Astrocyte (in vitro differentiated cells and primary cell): ENCODE data around the gene MBNL2. TPM values are rescaled to one million over a fixed set of nuclear protein-coding genes. Genes with fewer than 3 reads are reported as not detected.

ENCODE experiments used
- DNase-seq: peaks from one replicate; pipeline ENCODE4 v3.0.0-alpha.2; 2010; ENCODE audit warnings: low read depth
- FAIRE-seq: peaks from 2 replicates; lab custom pipeline; 2011; peaks lifted over from hg19 to GRCh38; lab: Jason Lieb, UNC
- H2AFZ ChIP-seq: 2 replicates; pipeline ENCODE4 v1.6.0; 2012; ENCODE audit warnings: low read depth, low read length, inconsistent platforms
- H3K27ac ChIP-seq: 2 replicates; pipeline ENCODE4 v1.5.1; 2011; ENCODE audit warnings: low read depth, low read length, inconsistent platforms
- H3K27me3 ChIP-seq: 2 replicates; pipeline ENCODE4 v1.6.0; 2011; ENCODE audit warnings: low read length, inconsistent platforms; ENCODE audit not compliant: insufficient read depth
- H3K36me3 ChIP-seq: 2 replicates; pipeline ENCODE4 v1.5.1; 2011; ENCODE audit warnings: low read length, inconsistent platforms; ENCODE audit not compliant: insufficient read depth
- H3K4me1 ChIP-seq: 2 replicates; pipeline ENCODE4 v1.5.1; 2011; ENCODE audit warnings: low read length, inconsistent platforms; ENCODE audit not compliant: insufficient read depth
- H3K4me2 ChIP-seq: 2 replicates; pipeline ENCODE4 v1.6.0; 2012; ENCODE audit warnings: low read length, inconsistent platforms
- H3K4me3 ChIP-seq: 2 replicates; pipeline ENCODE4 v1.5.1; 2011; ENCODE audit warnings: low read depth, mild to moderate bottlenecking, low read length, inconsistent platforms; ENCODE audit not compliant: insufficient read depth
- H3K79me2 ChIP-seq: 2 replicates; pipeline ENCODE4 v1.6.0; 2012; ENCODE audit warnings: mild to moderate bottlenecking, low read length, inconsistent platforms; ENCODE audit not compliant: insufficient read depth
- H3K9ac ChIP-seq: 2 replicates; pipeline ENCODE4 v1.6.0; 2012; ENCODE audit warnings: mild to moderate bottlenecking, low read length, inconsistent platforms
- H3K9me3 ChIP-seq: 2 replicates; pipeline ENCODE4 v1.5.1; 2012; ENCODE audit warnings: low read depth, mild to moderate bottlenecking, low read length, inconsistent platforms; ENCODE audit not compliant: insufficient read depth
- H4K20me1 ChIP-seq: 2 replicates; pipeline ENCODE4 v1.6.0; 2012; ENCODE audit warnings: low read length, inconsistent platforms; ENCODE audit not compliant: insufficient read depth
- H3K27ac Mint-ChIP-seq: one replicate; pipeline ENCODE4 v1.8.0; 2021; ENCODE audit warnings: mild to moderate bottlenecking, mixed read lengths; ENCODE audit not compliant: unreplicated experiment
- H3K27me3 Mint-ChIP-seq: one replicate; pipeline ENCODE4 v1.8.0; 2021; ENCODE audit warnings: low read depth, mixed read lengths; ENCODE audit not compliant: unreplicated experiment
- H3K36me3 Mint-ChIP-seq: one replicate; pipeline ENCODE4 v1.8.0; 2021; ENCODE audit warnings: low read depth, mixed read lengths; ENCODE audit not compliant: unreplicated experiment
- H3K4me1 Mint-ChIP-seq: one replicate; pipeline ENCODE4 v1.8.0; 2021; ENCODE audit warnings: low read depth, mixed read lengths; ENCODE audit not compliant: unreplicated experiment
- H3K4me3 Mint-ChIP-seq: one replicate; pipeline ENCODE4 v1.8.0; 2021; ENCODE audit warnings: mild to moderate bottlenecking, moderate library complexity, mixed read lengths; ENCODE audit not compliant: unreplicated experiment
- H3K9me3 Mint-ChIP-seq: one replicate; pipeline ENCODE4 v1.8.0; 2021; ENCODE audit warnings: mild to moderate bottlenecking, mixed read lengths; ENCODE audit not compliant: unreplicated experiment
- CTCF ChIP-seq: IDR thresholded peaks from 2 replicates; pipeline ENCODE4 v1.5.1; 2011; ENCODE audit warnings: low read depth, mild to moderate bottlenecking, inconsistent platforms, low read length, moderate library complexity; ENCODE audit not compliant: insufficient read depth
- EZH2 ChIP-seq: IDR thresholded peaks from 2 replicates; pipeline ENCODE4 v1.6.1; 2012; ENCODE audit warnings: mild to moderate bottlenecking, low read length, inconsistent platforms; ENCODE audit not compliant: insufficient read depth
- total RNA-seq: library from RNA; stranded (reverse); gene quantifications from 2 replicates; pipeline ENCODE4 v1.2.1, GENCODE V29; 2021

MBNL2 gene
- total RNA-seq, 1 donor from 2014 or later = 66.5 TPM

- peaks cover 5% of the 10 kb centered on the region for H3K36me3 ChIP-seq
- H3K4me3 ChIP-seq = no peak overlapping the region
- peaks cover 100% of the 10 kb centered on the region for H3K79me2 ChIP-seq
- no peak overlapping the region for H3K9ac ChIP-seq
- H3K27ac ChIP-seq = no peak overlapping the region
- Mint-ChIP-seq H3K4me1 (peaks cover 36% of the 10 kb centered on the region), H3K4me3 (no peak overlapping the region), H3K27me3 (no peaks in the 10 kb centered on the region), H3K9me3 (no peaks in the 10 kb centered on the region), H3K27ac (no peak overlapping the region), H3K36me3 (peaks cover 9% of the 10 kb centered on the region)
- DNase-seq = no peak
- H3K4me2 ChIP-seq = no peak overlapping the region
- FAIRE-seq = no peak
- no peaks in the 10 kb centered on the region for H3K27me3 ChIP-seq
- peaks cover 75% of the 10 kb centered on the region for H4K20me1 ChIP-seq
- no peak overlapping the region for H2AFZ ChIP-seq
- H3K4me1 ChIP-seq = peaks cover 3% of the 10 kb centered on the region
- no peaks in the 10 kb centered on the region for H3K9me3 ChIP-seq
- TF ChIP-seq EZH2 (no peak), CTCF (no peak)
Measured at GRCh38 chr13:97245011-97245410, 22.9 kb downstream of the MBNL2 start.

- DNase-seq (no peak), FAIRE-seq (no peak)
- H3K4me2 ChIP-seq = no peak overlapping the region
- no peaks in the 10 kb centered on the region for H3K27me3 ChIP-seq
- H3K36me3 Mint-ChIP-seq = peaks cover 8% of the 10 kb centered on the region
- peaks cover 39% of the 10 kb centered on the region for H3K4me1 Mint-ChIP-seq
- H3K4me1 ChIP-seq = peaks cover 10% of the 10 kb centered on the region
- H3K79me2 ChIP-seq = peaks cover 100% of the 10 kb centered on the region
- H3K36me3 ChIP-seq = peaks cover 5% of the 10 kb centered on the region
- H2AFZ ChIP-seq = no peak overlapping the region
- H4K20me1 ChIP-seq = peaks cover 68% of the 10 kb centered on the region
- H3K27ac ChIP-seq = no peak overlapping the region
- no peaks in the 10 kb centered on the region for H3K9me3 ChIP-seq
- H3K9me3 Mint-ChIP-seq = no peaks in the 10 kb centered on the region
- H3K27ac Mint-ChIP-seq = peak overlapping the region; percentile 53
- no peak overlapping the region for H3K9ac ChIP-seq
- H3K27me3 Mint-ChIP-seq = no peaks in the 10 kb centered on the region
- H3K4me3 ChIP-seq = no peak overlapping the region
- no peak overlapping the region for H3K4me3 Mint-ChIP-seq
- TF ChIP-seq EZH2 = no peak
- TF ChIP-seq CTCF = no peak
Measured at GRCh38 chr13:97246596-97247158, 24.5 kb downstream of the MBNL2 start.

GRCh38 chr13:97248243-97248642 lies 26.1 kb downstream of the MBNL2 start:
- H3K9me3 Mint-ChIP-seq = no peaks in the 10 kb centered on the region
- H3K27me3 Mint-ChIP-seq = no peaks in the 10 kb centered on the region
- no peak overlapping the region for H2AFZ ChIP-seq
- peaks cover 96% of the 10 kb centered on the region for H3K79me2 ChIP-seq
- H3K4me3 ChIP-seq = no peak overlapping the region
- peaks cover 1% of the 10 kb centered on the region for H3K36me3 Mint-ChIP-seq
- H3K36me3 ChIP-seq = peaks cover 5% of the 10 kb centered on the region
- H3K9me3 ChIP-seq = no peaks in the 10 kb centered on the region
- H3K4me3 Mint-ChIP-seq = no peak overlapping the region
- TF ChIP-seq CTCF = no peak
- no peak for TF ChIP-seq EZH2
- H4K20me1 ChIP-seq = peaks cover 53% of the 10 kb centered on the region
- no peak overlapping the region for H3K9ac ChIP-seq
- no peak overlapping the region for H3K4me2 ChIP-seq
- no peak for DNase-seq
- no peak overlapping the region for H3K27ac ChIP-seq
- H3K4me1 ChIP-seq = peaks cover 10% of the 10 kb centered on the region
- H3K27me3 ChIP-seq = no peaks in the 10 kb centered on the region
- peaks cover 33% of the 10 kb centered on the region for H3K4me1 Mint-ChIP-seq
- no peak for FAIRE-seq
- H3K27ac Mint-ChIP-seq = no peak overlapping the region
